ENCODE results near the gene CFAP46. TPM values are rescaled to one million over a fixed set of nuclear protein-coding genes. Genes with fewer than 3 reads are reported as not detected.

The CFAP46 gene
- total and polyA plus RNA-seq, 10 donors = 0.03 to 1.1 (median 0.12) TPM; not detected in 2

- no peaks in the 10 kb centered on the region for H3K9me3 ChIP-seq
- TF ChIP-seq CTCF (IDR thresholded peaks at IDR 0.05 in 8 of 11, conservative IDR thresholded peaks at IDR 0.05 in 3 of 11) = no peak
- TF ChIP-seq POLR2AphosphoS5 (IDR thresholded peaks at IDR 0.05) = no peak
- no peak for TF ChIP-seq POLR2A (IDR thresholded peaks at IDR 0.05)
- H3K27me3 ChIP-seq (replicated peaks in 1 of 7) = peaks cover 0 to 39% (median 0%) of the 10 kb centered on the region in 7 donors
- peak; percentile 47 for DNase-seq
- no peak overlapping the region for H3K27ac ChIP-seq
- WGBS, 5 donors = 66 to 79% (median 73%) methylated on average over 21 to 24 of the region's 24 CpGs
- H3K4me3 ChIP-seq = no peak overlapping the region
- no peaks in the 10 kb centered on the region for H3K36me3 ChIP-seq
- intact Hi-C loops (cut with DNase I; ENCODE audit: low total_unique reads) = no loop called here
- peaks cover 0 to 13% (median 6%) of the 10 kb centered on the region in 6 donors for H3K4me1 ChIP-seq
These were observed 37.4 kb upstream of the CFAP46 start for GRCh38 chr10:132979491-132980425.

GRCh38 chr10:132978542-132978941 lies 36.2 kb upstream of the CFAP46 start:
- TF ChIP-seq POLR2A (IDR thresholded peaks at IDR 0.05) = no peak
- no peak for TF ChIP-seq CTCF (IDR thresholded peaks at IDR 0.05 in 8 of 11, conservative IDR thresholded peaks at IDR 0.05 in 3 of 11)
- TF ChIP-seq POLR2AphosphoS5 (IDR thresholded peaks at IDR 0.05) = no peak
- intact Hi-C loops (cut with DNase I; ENCODE audit: low total_unique reads) = no loop called here
- Histone ChIP-seq H3K27me3 (replicated peaks in 1 of 7) (peaks cover 0 to 46% (median 4%) of the 10 kb centered on the region in 7 donors), H3K4me3 (no peak overlapping the region), H3K36me3 (no peaks in the 10 kb centered on the region), H3K9me3 (no peaks in the 10 kb centered on the region), H3K4me1 (peaks cover 0 to 13% (median 6%) of the 10 kb centered on the region in 6 donors), H3K27ac (no peak overlapping the region)
- WGBS, 5 donors = 82 to 90% (median 87%) methylated on average over 9 of the region's 9 CpGs
- DNase-seq = peak; percentile 47

- DNase-seq = peak; percentile 56
These were observed 35.4 kb upstream of the CFAP46 start for GRCh38 chr10:132977807-132978206.

More at GRCh38 chr10:132977807-132978206, 35.4 kb upstream of the CFAP46 start:
- WGBS, 5 donors = 71 to 79% (median 74%) methylated on average over 26 to 27 of the region's 27 CpGs
- H3K27me3 ChIP-seq (replicated peaks in 1 of 7) = peaks cover 0 to 53% (median 11%) of the 10 kb centered on the region in 7 donors
- TF ChIP-seq POLR2A (IDR thresholded peaks at IDR 0.05) (no peak), CTCF (IDR thresholded peaks at IDR 0.05 in 8 of 11, conservative IDR thresholded peaks at IDR 0.05 in 3 of 11) (no peak), POLR2AphosphoS5 (IDR thresholded peaks at IDR 0.05) (no peak)
- H3K9me3 ChIP-seq = no peaks in the 10 kb centered on the region
- no peak overlapping the region for H3K27ac ChIP-seq
- peaks cover 0 to 13% (median 6%) of the 10 kb centered on the region in 6 donors for H3K4me1 ChIP-seq
- no peak overlapping the region for H3K4me3 ChIP-seq
- intact Hi-C loops (cut with DNase I; ENCODE audit: low total_unique reads) = no loop called here
- no peaks in the 10 kb centered on the region for H3K36me3 ChIP-seq

Data from spleen (tissue), 11 donors.